H9 (cell line): ENCODE data around the gene C11orf91. TPM values are rescaled to one million over a fixed set of nuclear protein-coding genes. Genes with fewer than 3 reads are reported as not detected.

Experiments used
- DNase-seq: peaks from one replicate; pipeline ENCODE4 v3.0.0-alpha.2; 2017
- H2AFZ ChIP-seq: one replicate; pipeline ENCODE4 v1.6.1; 2013; ENCODE audit warnings: mild to moderate bottlenecking, low read length, control low read depth, moderate library complexity
- H2AK5ac ChIP-seq: 2 replicates; pipeline ENCODE4 v1.6.1; 2013; ENCODE audit warnings: low read length, control low read depth, mixed read lengths; ENCODE audit not compliant: insufficient read length
- H2BK120ac ChIP-seq: one replicate; pipeline ENCODE4 v1.6.1; 2013; ENCODE audit warnings: low read depth, mild to moderate bottlenecking, low read length, control low read depth, inconsistent platforms; ENCODE audit not compliant: poor library complexity, severe bottlenecking
- H2BK12ac ChIP-seq: 2 replicates; pipeline ENCODE4 v1.6.1; 2013; ENCODE audit warnings: low read length, control low read depth, mixed read lengths, low read depth; ENCODE audit not compliant: insufficient read length
- H2BK15ac ChIP-seq: 2 replicates; pipeline ENCODE4 v1.6.1; 2013; ENCODE audit warnings: low read depth, low read length, control low read depth
- H2BK20ac ChIP-seq: one replicate; pipeline ENCODE4 v1.6.1; 2013; ENCODE audit warnings: low read depth, mild to moderate bottlenecking, low read length, control low read depth, inconsistent platforms; ENCODE audit not compliant: poor library complexity, severe bottlenecking
- H2BK5ac ChIP-seq: 2 replicates; pipeline ENCODE4 v1.6.1; 2013; ENCODE audit warnings: low read length, control low read depth, mixed read lengths; ENCODE audit not compliant: insufficient read length
- H3K14ac ChIP-seq: 2 replicates; pipeline ENCODE4 v1.6.1; 2013; ENCODE audit warnings: low read length, control low read depth; ENCODE audit not compliant: insufficient read depth
- H3K18ac ChIP-seq: 2 replicates; pipeline ENCODE4 v1.6.1; 2013; ENCODE audit warnings: low read depth, mild to moderate bottlenecking, mixed read lengths, low read length, control low read depth; ENCODE audit not compliant: insufficient read length
- H3K23ac ChIP-seq: 2 replicates; pipeline ENCODE4 v1.6.1; 2013; ENCODE audit warnings: low read length, control low read depth, mixed read lengths, low read depth; ENCODE audit not compliant: insufficient read length
- H3K23me2 ChIP-seq: 2 replicates; pipeline ENCODE4 v1.6.1; 2013; ENCODE audit warnings: low read depth, mild to moderate bottlenecking, mixed read lengths, low read length, control low read depth; ENCODE audit not compliant: insufficient read length, poor library complexity, severe bottlenecking
- H3K27ac ChIP-seq: 2 replicates; pipeline ENCODE4 v1.5.1; 2013; ENCODE audit warnings: low read length, control low read depth, mixed read lengths, low read depth; ENCODE audit not compliant: insufficient read length
- H3K27me3 ChIP-seq: 2 replicates; pipeline ENCODE4 v1.6.1; 2013; ENCODE audit warnings: low read length, control low read depth, inconsistent platforms; ENCODE audit not compliant: insufficient read depth
- H3K4ac ChIP-seq: 2 replicates; pipeline ENCODE4 v1.6.1; 2013; ENCODE audit warnings: low read depth, mild to moderate bottlenecking, control low read depth, inconsistent platforms, low read length, moderate library complexity
- H3K4me1 ChIP-seq: 2 replicates; pipeline ENCODE4 v1.6.1; 2013; ENCODE audit warnings: low read length, control low read depth, inconsistent platforms; ENCODE audit not compliant: insufficient read depth
- H3K4me2 ChIP-seq: 2 replicates; pipeline ENCODE4 v1.6.1; 2013; ENCODE audit warnings: low read length, control low read depth, mixed read lengths; ENCODE audit not compliant: insufficient read length, insufficient read depth
- H3K56ac ChIP-seq: 2 replicates; pipeline ENCODE4 v1.6.1; 2013; ENCODE audit warnings: low read depth, mild to moderate bottlenecking, mixed read lengths, low read length, control low read depth; ENCODE audit not compliant: insufficient read length
- H3K79me1 ChIP-seq: 2 replicates; pipeline ENCODE4 v1.6.1; 2013; ENCODE audit warnings: low read depth, mild to moderate bottlenecking, moderate library complexity, low read length, control low read depth, inconsistent platforms; ENCODE audit not compliant: insufficient read depth, poor library complexity, severe bottlenecking
- H3K79me2 ChIP-seq: 2 replicates; pipeline ENCODE4 v1.6.1; 2013; ENCODE audit warnings: low read length, control low read depth, inconsistent platforms; ENCODE audit not compliant: insufficient read depth
- H3K9ac ChIP-seq: 2 replicates; pipeline ENCODE4 v1.6.1; 2013; ENCODE audit warnings: low read length, control low read depth, mixed read lengths; ENCODE audit not compliant: insufficient read length; ENCODE audit errors: extremely low read depth
- H3K9me3 ChIP-seq: one replicate; pipeline ENCODE4 v1.6.1; 2013; ENCODE audit warnings: low read depth, low read length, inconsistent platforms; ENCODE audit not compliant: control insufficient read depth
- H3T11ph ChIP-seq: one replicate; pipeline ENCODE4 v1.6.1; 2013; ENCODE audit warnings: mild to moderate bottlenecking, low read length, control low read depth, inconsistent platforms
- H4K20me1 ChIP-seq: one replicate; pipeline ENCODE4 v1.6.1; 2013; ENCODE audit not compliant: control insufficient read depth, insufficient read length, insufficient read depth
- H4K5ac ChIP-seq: 2 replicates; pipeline ENCODE4 v1.6.1; 2013; ENCODE audit warnings: low read depth, mild to moderate bottlenecking, mixed read lengths, low read length, control low read depth; ENCODE audit not compliant: insufficient read length
- H4K8ac ChIP-seq: replicated peaks from 2 replicates; pipeline ENCODE4 v1.6.1; 2013; ENCODE audit warnings: low read length, control low read depth, mixed read lengths, low read depth; ENCODE audit not compliant: insufficient read length
- H4K91ac ChIP-seq: 2 replicates; pipeline ENCODE4 v1.6.1; 2013; ENCODE audit warnings: low read depth, mild to moderate bottlenecking, moderate library complexity, mixed read lengths, low read length, control low read depth; ENCODE audit not compliant: insufficient read length
- H3K27ac Mint-ChIP-seq, 3 experiments: 2 replicates in 2 of 3; 3 replicates in 1 of 3; pipeline ENCODE4 v1.8.0; 2020 to 2021; ENCODE audit warnings: mixed read lengths in 3 of 3, mild to moderate bottlenecking in 1 of 3, moderate library complexity in 1 of 3
- H3K27me3 Mint-ChIP-seq: 2 replicates; pipeline ENCODE4 v1.8.0; 2021; ENCODE audit warnings: low read depth, mild to moderate bottlenecking, moderate library complexity, mixed read lengths
- H3K36me3 Mint-ChIP-seq, 3 experiments: 2 replicates in 2 of 3; 3 replicates in 1 of 3; pipeline ENCODE4 v1.8.0; 2020 to 2021; ENCODE audit warnings: low read depth in 3 of 3, mixed read lengths in 3 of 3; ENCODE audit not compliant: insufficient read depth in 1 of 3
- H3K4me1 Mint-ChIP-seq, 2 experiments: 2 replicates each; pipeline ENCODE4 v1.8.0; 2020; ENCODE audit warnings: mixed read lengths in 2 of 2
- H3K4me3 Mint-ChIP-seq, 2 experiments: 2 replicates in 1 of 2; 3 replicates in 1 of 2; pipeline ENCODE4 v1.8.0; 2020 to 2021; ENCODE audit warnings: mild to moderate bottlenecking in 2 of 2, mixed read lengths in 2 of 2, moderate library complexity in 1 of 2
- H3K9me3 Mint-ChIP-seq, 2 experiments: 2 replicates in 1 of 2; 3 replicates in 1 of 2; pipeline ENCODE4 v1.8.0; 2020; ENCODE audit warnings: mild to moderate bottlenecking in 2 of 2, mixed read lengths in 2 of 2, moderate library complexity in 1 of 2
- CTCF ChIP-seq: fragments of 200-600 bp; sonication (generic); conservative IDR thresholded peaks from 3 replicates; pipeline ENCODE4 v1.8.0; 2021; ENCODE audit warnings: antibody characterized with exemption, mild to moderate bottlenecking
- WGBS: extraction: QIAGEN DNeasy Blood & Tissue Kit; methylation state at CpG from one replicate; pipeline ENCODE4 v1.1.7; 2013; ENCODE audit warnings: missing lambda C conversion rate, low lambda C conversion rate, mixed read lengths; ENCODE audit not compliant: insufficient read length; ENCODE audit errors: extremely low coverage; 5-methylcytosine and 5-hydroxymethylcytosine counted together
- total RNA-seq: library from RNA; stranded (reverse); gene quantifications from 2 replicates; pipeline ENCODE4 v1.2.1, GENCODE V29; 2021

C11orf91 gene
- total RNA-seq, 1 experiment from 2014 or later: not detected

DNA sequence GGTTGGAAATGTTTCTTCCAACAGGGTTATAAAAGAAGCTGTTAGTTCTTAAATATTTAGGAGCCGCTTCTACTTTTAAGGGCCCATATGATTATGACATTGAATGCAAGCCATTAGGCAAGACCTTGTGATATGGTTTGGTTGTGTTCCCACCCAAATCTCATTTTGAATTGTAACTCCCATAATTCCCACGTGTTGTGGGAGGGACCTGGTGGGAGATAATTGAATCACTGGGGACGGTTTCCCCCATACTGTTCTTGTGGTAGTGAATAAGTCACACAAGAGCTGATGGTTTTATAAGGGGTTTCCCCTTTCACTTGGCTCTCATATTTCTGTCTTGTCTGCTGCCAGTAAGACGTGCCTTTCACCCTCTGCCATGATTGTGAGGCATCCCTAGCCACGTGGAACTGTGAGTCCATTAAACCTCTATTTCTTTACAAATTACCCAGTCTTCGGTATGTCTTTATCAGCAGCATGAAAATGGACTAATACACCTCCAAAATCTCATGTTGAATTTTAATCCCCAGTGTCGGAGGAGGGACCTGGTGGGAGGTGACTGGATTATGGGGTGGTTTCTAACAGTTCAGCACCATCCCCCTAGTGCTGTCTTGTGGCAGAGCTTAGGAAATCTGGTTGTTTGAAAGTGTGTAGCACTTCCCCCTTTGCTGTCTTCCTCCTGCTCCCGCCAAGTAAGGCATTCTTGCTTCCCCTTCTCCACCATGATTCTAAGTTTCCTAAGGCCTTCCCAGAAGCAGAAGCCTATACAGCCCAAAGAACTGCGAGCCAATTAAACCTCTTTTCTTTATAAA lies 31.3 kb upstream of the C11orf91 start:
- Histone ChIP-seq H2BK5ac (no peak overlapping the region), H3K4me2 (no peak overlapping the region), H4K5ac (no peak overlapping the region), H3K18ac (no peak overlapping the region), H3K9me3 (no peaks in the 10 kb centered on the region), H4K8ac (no peak overlapping the region), H2BK15ac (no peak overlapping the region), H3K27me3 (no peaks in the 10 kb centered on the region; the same call in 1 of the 2 replicates), H4K91ac (no peak overlapping the region), H2BK12ac (no peak overlapping the region), H3K4ac (no peak overlapping the region), H3K79me1 (peaks cover 3% of the 10 kb centered on the region), H3K14ac (no peak overlapping the region), H2AFZ (no peak overlapping the region), H3K4me1 (no peaks in the 10 kb centered on the region), H3K9ac (no peak overlapping the region), H4K20me1 (no peaks in the 10 kb centered on the region), H3K79me2 (no peaks in the 10 kb centered on the region; the same call in 1 of the 2 replicates), H3T11ph (no peak overlapping the region), H3K56ac (no peak overlapping the region), H2AK5ac (no peak overlapping the region), H2BK20ac (no peak overlapping the region), H3K23ac (no peak overlapping the region), H3K27ac (no peak overlapping the region), H2BK120ac (no peak overlapping the region), H3K23me2 (no peaks in the 10 kb centered on the region)
- peaks cover 6% of the 10 kb centered on the region for H3K27me3 Mint-ChIP-seq
- WGBS: no CpG with 5 or more reads among the region's 9 CpGs
- H3K4me1 Mint-ChIP-seq: peaks cover 25% of the 10 kb centered on the region in 2 experiments
- peaks cover 4 to 15% (median 10%) of the 10 kb centered on the region in 3 experiments; a peak in 6 of 7 replicates for H3K36me3 Mint-ChIP-seq
- no peak for DNase-seq
- H3K9me3 Mint-ChIP-seq: peaks cover 3 to 4% of the 10 kb centered on the region in 2 experiments; a peak in 2 of 5 replicates
- no peak overlapping the region for H3K4me3 Mint-ChIP-seq
- no peak overlapping the region for H3K27ac Mint-ChIP-seq
- no peak for TF ChIP-seq CTCF
